HG02840 (cell line): ENCODE results near the gene CYTH3.
"Not testable (repeated sequence)": the region's sequence is repeated elsewhere in the genome, so short reads cannot be mapped to it uniquely, and the experiment has no call there.

Experiments
- ATAC-seq: cut with Tn5 transposase; IDR thresholded peaks from one replicate; pipeline ENCODE4 v1.9.1; 2021; ENCODE audit warnings: mild to moderate bottlenecking, moderate library complexity, moderate number of reproducible peaks; ENCODE audit not compliant: unreplicated experiment, low FRiP score

The CYTH3 gene

DNA sequence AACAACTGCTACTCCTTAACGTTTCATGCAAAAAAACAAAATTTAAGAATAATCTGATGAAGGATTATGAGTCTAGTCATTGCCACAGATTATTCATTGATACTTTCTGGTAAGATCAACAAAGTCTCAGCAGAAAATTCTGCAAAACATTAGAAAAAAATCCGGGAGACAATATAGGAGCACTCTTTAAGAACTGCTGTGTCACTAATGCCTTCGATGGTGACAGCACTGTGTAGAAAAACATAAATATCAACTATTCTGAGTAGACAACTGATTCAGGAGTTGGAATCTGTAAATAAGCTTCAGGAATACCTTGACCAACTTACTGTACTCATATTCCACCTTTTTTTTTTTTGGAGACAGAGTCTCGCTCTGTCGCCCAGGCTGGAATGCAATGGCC lies 69.0 kb downstream of the CYTH3 start:
- no peak for ATAC-seq

DNA sequence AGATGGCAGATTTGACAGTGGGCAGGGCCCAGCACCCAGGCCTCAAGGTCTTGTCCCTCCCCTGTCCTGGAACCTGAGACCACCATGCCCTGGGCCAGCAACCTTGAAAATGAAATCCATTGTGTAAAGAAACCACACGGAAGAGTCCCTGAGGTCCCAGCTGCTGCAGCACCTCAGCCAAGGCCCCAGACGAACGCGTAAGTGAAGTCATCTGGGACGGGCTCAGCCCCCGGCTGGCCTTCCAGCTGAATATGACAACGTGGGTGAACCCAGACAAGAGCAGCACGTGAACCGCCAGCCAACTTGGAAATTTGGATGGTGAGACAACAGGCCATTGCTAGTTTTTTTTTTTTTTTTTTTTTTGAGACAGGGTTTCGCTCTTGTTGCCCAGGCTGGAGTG lies 70.3 kb downstream of the CYTH3 start:
- ATAC-seq = no peak

DNA sequence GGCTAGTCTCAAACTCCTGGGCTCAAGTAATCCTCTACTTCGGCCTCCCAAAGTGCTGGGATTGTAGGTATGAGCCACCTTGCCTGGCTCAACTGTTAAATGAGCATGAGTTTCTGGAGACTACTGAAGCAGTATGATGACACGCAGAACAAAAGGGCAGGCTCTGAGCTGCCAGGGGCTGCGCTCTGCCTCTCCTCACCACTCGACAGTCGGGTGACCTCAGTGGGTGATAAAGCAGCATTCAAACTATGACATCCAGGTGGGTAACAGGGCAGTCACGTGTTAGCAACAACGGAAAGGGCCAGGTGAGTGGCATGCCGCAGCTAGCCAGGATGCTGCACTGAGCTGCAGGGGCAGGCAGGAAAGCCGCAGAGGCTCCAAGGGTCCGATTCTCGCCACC lies 71.5 kb downstream of the CYTH3 start:
- ATAC-seq = no peak

DNA sequence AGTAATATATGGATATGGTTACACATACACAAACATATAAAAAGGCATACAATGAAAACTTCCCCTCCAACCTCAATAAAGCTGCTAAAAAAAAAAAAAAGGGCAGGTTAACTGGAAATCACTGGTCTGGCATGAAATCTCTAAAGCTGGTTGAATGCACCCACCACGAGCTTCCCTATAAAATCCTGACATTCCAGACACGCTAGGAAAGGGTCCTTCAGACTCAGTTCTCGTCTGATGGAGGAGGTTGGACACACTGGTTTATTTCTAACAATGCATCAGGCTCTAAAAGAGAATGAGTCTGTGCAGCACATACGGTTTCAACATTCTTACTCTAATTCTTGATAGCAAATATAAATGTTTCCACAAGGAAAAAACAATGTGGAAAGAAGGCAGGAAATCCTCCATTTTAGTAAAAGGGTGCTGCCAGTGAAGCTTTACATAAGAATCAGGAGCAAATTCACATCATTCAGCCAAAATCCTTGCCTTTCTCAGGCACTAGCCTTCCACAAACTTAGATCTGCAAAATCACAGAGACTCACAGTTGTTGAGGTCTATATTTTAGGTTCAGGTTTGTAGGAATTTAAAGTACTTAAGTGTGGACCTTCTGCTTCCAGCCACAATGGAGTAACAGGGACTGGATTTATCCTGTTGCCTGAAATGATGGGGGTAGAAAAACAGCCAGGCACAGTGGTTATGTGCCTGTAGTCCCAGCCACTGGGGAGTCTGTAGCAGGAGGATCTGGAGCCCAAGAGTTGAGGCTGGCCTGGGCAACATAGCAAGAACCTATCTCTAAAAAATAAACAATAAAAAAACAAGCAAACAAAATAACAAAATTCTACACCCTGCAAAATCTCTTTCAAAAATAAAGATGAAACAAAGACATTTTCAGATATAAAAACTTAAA lies 73.5 kb downstream of the CYTH3 start:
- ATAC-seq = no peak

DNA sequence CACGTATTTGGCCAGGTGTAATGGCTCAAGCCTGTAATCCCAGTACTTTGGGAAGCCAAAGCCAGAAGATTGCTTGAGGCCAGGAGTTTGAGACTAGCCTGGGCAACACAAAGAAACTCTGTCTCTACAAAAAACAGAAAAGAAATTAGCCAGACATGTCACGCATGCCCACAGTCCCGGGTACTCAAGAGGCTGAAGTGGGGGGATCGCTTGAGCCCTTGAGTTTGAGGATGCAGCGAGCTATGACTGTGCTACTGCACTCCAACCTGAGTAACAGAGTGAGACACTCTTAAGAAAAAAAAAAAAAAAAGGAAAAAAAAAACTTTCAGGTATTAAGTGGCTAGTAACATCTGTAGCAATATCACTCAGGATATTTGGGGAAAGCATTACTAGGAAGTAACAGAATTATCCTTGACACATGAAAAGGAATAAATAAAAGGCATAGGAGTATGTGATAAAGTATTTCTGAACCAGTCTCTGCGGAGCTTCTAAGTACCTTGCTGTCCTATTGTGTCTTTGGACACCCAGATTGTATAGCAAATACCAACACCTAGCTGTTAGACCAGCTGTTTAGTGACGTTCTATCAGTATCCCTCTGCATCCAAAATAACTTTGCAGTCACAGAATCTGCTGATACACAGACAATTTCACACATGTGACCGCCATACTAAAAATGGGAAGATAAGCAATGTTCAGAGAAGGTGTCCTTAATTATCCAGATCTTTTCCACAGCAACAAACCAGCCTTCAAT lies 74.4 kb downstream of the CYTH3 start:
- no peak for ATAC-seq

DNA sequence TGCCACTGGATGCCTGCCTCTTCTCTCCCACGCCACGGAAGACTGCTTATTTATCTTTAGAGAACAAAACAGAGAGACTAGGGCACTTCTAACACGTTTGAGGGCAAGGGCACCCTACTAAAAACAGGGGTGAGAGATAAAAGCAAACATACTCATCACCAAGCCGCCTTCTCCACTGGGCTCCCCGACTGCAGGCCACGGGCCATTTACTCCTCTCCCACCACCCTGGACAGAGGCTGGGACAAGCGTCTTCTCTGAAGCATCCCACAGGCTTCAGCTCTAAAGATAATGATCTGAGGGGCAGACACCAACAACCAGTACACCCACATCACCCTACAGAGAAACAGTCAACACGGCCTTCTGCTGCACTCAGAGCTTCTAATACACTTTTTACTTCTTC lies 78.7 kb downstream of the CYTH3 start:
- ATAC-seq = no peak

DNA sequence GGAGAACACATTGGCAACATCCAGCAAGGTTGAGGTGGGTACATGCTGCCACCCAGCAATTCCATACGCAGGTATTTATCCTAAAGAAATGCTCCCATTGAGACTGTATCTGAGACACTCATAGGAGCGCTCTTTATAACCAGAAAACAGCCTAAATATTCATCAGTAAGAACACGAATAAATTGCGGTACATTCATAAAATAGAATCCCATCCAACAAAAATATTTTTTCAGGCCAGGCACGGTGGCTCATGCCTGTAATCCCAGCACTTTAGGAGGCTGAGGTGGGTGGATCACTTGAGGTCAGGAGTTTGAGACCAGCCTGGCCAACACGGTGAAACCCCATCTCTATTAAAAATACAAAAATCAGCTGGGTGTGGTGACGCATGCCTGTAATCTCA lies 81.9 kb downstream of the CYTH3 start:
- not testable (repeated sequence) for ATAC-seq

DNA sequence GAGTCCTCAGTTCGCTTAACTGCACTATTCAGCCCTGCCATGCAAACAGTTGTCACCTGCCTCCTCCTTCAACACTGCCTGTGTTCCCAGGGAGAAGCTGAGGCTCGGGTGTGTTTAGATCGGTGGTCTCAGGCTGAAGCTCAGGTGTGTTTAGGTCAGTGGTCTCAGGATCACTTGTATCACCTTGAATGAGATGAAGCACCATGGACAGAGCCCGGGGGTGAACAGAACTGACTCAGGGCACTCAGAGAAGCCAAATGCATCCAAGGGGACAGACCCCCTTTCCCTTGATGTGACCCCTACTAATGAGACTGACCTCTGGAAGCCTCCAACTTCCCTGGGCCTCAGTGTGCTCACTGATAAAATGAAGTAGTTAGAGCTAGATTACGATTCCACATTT lies 84.0 kb downstream of the CYTH3 start:
- no peak for ATAC-seq

DNA sequence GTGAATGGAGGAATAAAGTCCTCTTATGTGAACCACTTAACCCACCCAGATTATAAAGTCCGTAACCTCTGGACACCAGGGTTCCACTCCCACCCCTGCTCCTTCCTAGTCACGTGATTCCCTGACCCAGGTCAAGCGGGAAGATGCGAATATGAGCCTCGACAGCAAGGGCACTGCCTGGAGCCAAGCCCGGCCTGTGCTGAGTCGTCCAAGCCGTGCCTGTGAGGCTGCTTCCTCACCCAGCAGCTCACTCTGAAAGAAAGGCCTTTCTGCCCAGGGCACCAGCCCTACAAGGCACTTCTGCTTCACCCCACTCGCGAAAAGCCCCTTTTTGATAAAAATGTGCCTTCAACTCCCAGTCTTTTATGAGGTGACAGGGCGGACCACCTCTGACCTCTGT lies 85.8 kb downstream of the CYTH3 start:
- ATAC-seq = no peak

DNA sequence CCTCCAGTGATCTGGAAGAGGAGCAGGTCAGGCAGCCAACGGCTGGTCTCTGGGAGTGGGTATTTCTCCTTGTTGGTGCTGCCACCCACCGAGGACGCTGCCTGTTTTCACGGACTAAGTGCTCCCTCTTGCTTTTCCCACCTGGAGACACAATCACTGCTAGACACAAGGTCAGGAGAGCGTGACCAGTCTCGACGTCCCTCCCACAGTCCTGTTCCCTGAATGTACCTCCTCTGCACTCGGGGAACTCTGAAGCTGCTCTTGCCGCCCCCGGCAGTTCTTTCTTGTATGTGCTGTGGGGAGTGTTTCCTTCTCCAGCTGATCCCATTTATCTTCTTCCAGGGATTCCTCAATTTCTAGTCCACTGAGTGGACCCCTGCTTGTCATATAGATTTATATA lies 89.4 kb downstream of the CYTH3 start:
- ATAC-seq = no peak

DNA sequence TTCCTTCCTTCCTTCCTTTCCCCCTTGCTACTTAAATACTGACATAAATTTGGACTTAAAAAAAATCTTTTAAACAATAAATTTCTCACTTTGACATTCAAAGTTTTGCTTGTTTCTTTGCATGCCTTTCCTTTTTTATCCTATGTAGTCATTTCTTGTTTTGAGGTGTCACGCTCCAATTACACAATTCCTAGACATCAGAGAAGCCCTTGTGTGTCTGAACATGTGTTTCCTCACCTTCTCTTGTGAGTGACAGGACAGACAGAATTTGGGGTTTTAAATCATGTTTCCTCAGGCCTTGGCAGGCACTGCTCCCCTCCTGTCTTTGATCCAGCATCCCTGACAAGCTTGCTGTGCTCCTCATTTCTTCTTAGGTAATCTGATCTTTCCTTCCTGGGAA lies 91.3 kb downstream of the CYTH3 start:
- ATAC-seq = no peak

DNA sequence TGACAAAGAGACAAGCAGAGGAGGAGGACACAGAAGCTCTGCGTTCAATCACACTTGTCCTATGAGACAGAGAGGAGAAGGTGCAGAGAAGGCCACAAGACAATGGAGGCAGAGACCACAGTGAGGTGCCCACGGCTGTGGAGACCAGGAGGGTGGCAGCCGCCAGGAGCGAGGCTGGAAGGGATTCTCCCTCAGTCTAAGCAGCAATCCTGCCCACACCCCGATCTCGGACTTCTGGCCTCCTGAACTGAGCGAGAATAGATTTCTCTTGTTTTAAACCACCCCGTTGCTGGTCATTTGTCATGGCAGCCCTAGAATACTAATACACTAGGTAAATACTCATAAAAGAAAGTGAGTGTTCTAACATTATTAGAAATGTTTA lies 92.1 kb downstream of the CYTH3 start:
- ATAC-seq = no peak

DNA sequence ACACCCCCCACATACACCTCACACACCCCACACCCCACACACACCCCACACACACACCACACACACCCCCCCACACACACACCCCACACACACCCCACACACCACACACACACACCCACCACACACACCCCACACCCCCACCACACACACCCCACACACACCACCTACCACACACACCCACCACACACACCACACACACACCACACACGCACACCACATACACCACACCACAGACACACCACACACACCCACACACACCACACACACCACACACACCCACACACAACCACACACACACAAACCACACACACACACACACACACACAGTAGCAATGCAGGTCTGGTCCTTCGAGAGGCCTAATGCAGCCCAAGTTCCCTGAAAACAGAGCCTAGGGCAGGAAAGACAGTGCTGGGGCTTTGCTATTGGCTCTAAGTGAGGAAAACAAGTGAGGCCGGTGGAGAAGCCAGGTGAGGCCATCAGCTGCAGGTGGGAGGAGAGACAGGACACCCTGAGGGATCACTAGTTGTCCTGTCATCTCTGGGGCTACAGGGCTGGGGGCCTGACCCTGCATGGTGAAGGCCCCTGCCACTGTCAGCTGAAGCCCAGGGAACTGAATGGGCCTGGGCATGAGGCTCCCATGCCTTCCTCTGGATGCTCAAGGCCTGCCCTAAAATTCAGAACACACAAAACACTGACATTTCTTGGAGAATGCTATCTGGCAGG lies 92.6 kb downstream of the CYTH3 start:
- ATAC-seq = no peak

DNA sequence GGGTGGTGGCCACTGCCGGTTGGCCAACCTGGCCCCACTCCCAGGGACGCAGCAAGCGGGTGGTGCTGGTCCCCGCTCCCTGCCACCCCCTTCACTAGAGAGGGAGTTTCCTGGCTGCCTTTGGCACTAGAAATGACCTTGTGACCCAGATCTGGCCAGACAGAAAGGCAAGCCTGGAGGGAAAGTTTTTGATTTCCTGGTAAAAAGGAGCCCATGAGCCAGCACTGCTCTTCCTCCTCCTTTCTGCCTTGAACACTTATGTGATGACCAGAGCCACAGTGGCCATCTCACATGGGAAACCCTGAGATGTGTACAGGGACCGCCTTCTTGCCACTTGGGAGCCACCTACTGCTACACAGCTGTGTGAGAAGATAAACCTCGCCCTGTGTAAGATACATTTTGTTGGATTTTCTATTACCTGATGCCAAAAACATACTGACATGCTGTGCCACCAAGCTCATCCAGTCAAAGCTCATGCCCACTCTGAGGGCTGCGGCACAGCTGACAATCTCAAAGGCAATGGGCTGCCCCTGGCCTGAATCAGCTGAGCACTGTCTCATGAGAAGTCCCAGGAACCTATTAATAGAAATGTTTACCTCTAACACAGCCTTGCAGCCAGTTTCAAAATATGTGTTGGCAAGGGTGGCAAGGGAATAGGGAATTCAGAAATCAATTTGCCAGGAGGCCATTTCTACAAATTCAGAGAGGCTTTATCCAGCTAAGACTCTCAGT lies 94.0 kb downstream of the CYTH3 start:
- no peak for ATAC-seq

DNA sequence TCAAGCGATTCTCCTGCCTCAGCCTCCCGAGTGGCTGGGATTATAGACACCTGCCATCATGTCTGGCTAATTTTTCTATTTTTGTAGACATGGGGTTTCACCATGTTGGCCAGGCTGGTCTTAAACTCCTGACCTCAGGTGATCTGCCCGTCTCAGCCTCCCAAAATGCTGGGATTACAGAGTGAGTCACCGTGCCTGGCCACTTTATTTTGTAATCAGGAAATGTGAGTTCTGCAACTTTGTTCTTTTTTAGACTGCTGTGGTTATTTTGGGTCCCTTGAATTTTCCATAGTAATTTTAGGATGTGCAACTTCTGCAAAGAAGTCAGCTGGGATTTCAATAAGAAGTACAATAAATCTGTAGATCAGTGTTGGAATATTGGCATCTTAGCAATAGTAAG lies 96.8 kb downstream of the CYTH3 start:
- no peak for ATAC-seq

DNA sequence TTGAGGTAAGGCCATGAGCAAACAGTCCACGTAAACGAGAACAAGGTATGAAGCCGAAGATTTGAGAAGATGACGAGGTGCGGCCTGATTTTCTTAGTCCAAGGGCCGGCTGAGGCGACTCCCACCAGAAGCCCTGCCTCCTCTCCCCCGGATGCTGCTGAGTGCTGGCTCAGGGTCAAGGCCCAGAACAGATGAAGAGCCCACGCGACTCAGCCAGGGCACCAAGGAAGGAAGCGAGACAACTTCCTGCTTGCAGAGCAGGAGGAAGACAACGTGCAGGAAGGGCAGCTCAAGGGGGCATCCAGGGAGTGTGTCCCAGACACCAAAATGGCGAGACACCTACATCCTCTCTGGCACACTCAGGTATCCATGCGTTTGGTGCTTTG lies 99.5 kb downstream of the CYTH3 start:
- ATAC-seq = no peak

DNA sequence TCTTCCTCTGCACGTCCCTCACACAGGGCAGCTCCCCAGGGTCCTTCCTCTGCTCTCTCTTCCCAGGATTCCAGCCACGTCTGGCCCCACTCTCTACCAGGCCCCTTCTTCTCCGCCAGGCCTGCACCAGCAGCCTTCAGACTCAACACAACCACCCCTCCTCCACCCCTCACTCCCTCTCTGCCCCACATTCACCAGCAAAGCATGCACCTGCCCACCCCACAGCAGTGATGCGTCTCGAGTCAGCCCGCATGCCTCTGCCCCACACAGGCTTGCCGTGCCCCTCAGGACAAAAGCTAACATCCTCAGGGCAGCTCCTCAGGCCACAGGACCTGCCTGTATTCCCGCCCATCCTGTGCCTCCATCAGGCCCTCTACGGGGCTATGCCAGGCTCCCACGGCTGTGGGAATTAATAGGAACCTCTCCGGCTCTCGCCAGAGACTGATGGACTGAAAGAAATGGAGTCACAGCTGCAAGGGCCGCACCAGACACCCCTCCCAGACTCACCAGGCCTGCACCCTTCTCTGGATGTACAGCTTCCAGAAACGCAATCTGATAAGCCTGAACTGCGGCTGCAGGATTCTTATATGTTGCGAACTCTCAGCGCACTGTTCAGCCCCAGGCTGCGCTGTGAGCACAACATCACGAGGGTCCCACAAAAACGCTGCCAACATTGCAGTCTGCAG lies 100.1 kb downstream of the CYTH3 start:
- no peak for ATAC-seq

DNA sequence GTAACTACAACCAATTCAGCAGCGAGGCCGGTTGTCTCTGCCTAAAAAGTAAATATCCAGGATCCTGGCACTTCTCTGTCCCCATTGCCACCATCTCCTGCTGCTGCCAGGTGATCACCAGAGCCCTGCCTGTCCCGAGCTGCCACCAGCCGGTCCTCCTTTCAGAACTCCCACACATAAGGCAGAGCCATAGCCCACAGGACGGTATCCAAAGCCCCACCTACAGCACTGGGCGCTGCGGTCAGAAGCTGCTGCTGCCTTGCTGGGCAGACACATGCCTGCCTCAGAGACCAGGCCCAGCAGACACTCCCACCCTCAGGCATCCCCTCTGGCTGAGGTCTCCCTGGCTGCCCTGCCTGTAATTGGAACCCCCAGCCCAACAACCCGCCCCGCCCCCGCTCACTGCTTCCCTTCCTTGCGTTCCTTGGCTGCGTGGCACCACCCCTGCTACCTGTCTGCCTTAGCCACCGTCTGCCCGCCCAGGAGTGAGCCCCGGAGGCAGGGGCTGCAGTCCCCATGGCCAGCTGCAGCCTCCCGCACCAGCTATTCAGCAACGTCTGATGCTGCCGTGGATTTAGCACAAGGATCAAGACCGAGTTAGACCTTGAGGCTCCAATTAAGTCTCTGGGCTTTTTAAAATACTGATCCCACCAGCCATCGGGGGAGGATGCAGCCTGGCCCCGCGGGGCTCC lies 100.7 kb downstream of the CYTH3 start:
- ATAC-seq = no peak
